GM12872 (cell line): ENCODE data around the gene HS3ST1.

Experiments
- TF ChIP-seq, protein P1 (sequence below): IDR thresholded peaks from 3 replicates; pipeline ENCODE4 v1.5.1; 2011; ENCODE audit warnings: low read depth, mild to moderate bottlenecking, low read length, moderate library complexity; ENCODE audit not compliant: insufficient read depth

HS3ST1 gene

GRCh38 chr4:11428231-11428898, at the start of gene HS3ST1:
Gene HS3ST1 (minus strand): TSS chr4:11428894. CDS start chr4:11400005, 28,889 bp downstream.
- TF ChIP-seq, protein P1, sequence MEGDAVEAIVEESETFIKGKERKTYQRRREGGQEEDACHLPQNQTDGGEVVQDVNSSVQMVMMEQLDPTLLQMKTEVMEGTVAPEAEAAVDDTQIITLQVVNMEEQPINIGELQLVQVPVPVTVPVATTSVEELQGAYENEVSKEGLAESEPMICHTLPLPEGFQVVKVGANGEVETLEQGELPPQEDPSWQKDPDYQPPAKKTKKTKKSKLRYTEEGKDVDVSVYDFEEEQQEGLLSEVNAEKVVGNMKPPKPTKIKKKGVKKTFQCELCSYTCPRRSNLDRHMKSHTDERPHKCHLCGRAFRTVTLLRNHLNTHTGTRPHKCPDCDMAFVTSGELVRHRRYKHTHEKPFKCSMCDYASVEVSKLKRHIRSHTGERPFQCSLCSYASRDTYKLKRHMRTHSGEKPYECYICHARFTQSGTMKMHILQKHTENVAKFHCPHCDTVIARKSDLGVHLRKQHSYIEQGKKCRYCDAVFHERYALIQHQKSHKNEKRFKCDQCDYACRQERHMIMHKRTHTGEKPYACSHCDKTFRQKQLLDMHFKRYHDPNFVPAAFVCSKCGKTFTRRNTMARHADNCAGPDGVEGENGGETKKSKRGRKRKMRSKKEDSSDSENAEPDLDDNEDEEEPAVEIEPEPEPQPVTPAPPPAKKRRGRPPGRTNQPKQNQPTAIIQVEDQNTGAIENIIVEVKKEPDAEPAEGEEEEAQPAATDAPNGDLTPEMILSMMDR: no peak

- TF ChIP-seq, protein P1: no peak
These were observed 47.2 kb upstream of the HS3ST1 start for GRCh38 chr4:11475871-11476270.

- TF ChIP-seq, protein P1: no peak
These were observed 45.5 kb upstream of the HS3ST1 start for GRCh38 chr4:11474146-11474545.

GRCh38 chr4:11472535-11472934, 43.8 kb upstream of the HS3ST1 start:
- TF ChIP-seq, protein P1: no peak

DNA sequence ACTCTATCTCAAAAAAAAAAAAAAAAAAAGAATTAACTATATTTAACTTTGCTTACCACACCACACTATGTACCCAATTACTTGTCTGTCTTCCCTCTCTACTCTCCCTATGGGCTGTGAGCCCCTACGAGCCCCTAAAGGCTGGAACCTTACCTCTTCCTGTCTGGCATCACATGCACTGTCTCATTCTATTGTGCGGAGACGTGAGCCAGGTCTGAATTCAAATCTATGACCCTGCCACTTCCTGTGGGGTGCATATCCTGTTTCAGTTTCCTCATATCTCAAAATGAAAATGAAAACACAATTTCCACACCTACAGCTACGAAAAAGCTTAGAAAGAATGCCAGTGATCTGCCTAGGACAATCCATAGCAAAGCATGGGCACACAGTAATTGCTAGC, 42.9 kb upstream of the HS3ST1 start:
- TF ChIP-seq, protein P1: no peak

DNA sequence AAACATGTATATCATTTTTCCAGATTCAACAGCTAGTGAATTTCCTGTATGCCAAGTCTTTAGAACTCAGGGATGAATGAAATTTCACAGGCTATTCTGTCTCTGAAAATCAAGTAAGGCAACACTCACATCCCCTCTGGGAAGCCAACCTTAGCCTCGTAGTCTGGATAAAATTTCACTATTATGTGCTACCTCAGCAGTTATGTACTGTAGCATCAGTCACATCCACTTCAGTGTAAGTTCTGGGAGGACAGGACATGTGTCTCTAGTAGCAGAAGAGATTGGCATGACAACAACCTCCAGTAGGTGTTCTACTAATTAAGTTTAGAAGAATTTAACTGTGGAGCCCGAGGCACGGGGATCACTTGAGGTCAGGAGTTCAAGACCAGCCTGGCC, 42.4 kb upstream of the HS3ST1 start:
- TF ChIP-seq, protein P1: no peak

- TF ChIP-seq, protein P1: no peak
These were observed 41.8 kb upstream of the HS3ST1 start for GRCh38 chr4:11470438-11471045.
